HepG2 (cell line): ENCODE measurements around the gene METTL22. TPM values are rescaled to one million over a fixed set of nuclear protein-coding genes. Genes with fewer than 3 reads are reported as not detected.

Experiments used
- ATAC-seq: fragments of 200-7000 bp; cut with Tn5 transposase; 3 replicates; pipeline ENCODE4 v1.9.1; 2020; ENCODE audit warnings: mild to moderate bottlenecking, moderate library complexity
- BruUV-seq: library from RNA; stranded (reverse); fragments of 400-500 nt; replicated peaks from 2 replicates; lab custom pipeline; 2021; lab: Mats Ljungman, UMichigan
- CTCF ChIA-PET: fragments of 300-600 bp; formaldehyde crosslinking; extraction: SDS; loops from one replicate; lab custom pipeline; 2021; ENCODE audit warnings: low total read pairs, inconsistent platforms, low intra/inter-chr PET ratio; lab: Yijun Ruan, JAX
- POLR2A ChIA-PET: fragments of 350-600 bp; sonication (Branson Sonifier 250); formaldehyde crosslinking; loops from one replicate; lab custom pipeline; 2020; ENCODE audit warnings: antibody characterized with exemption, inconsistent platforms; lab: Yijun Ruan, JAX
- DNase-seq: peaks from one replicate; pipeline ENCODE4 v3.0.0-alpha.2; 2015; ENCODE audit warnings: low spot score
- FAIRE-seq: peaks from 3 replicates; lab custom pipeline; 2011; peaks lifted over from hg19 to GRCh38; lab: Jason Lieb, UNC
- H2AFZ ChIP-seq: one replicate; pipeline ENCODE4 v1.6.1; 2011; ENCODE audit warnings: low read length, inconsistent platforms
- H3K27ac ChIP-seq: fragments of 300-600 bp; 3 replicates; pipeline ENCODE4 v1.8.0; 2011; ENCODE audit warnings: mixed run types, mild to moderate bottlenecking, mixed read lengths, low read length, inconsistent platforms; ENCODE audit not compliant: insufficient read depth; ENCODE audit errors: extremely low read length
- H3K27me3 ChIP-seq, 2 experiments: fragments of 200-600 bp in 1 of 2; 2 replicates in 1 of 2; 3 replicates in 1 of 2; pipeline versions ENCODE4 v1.6.0 to v1.8.0; 2011; ENCODE audit warnings: low read length in 2 of 2, mild to moderate bottlenecking in 2 of 2, moderate library complexity in 2 of 2, inconsistent platforms in 1 of 2; ENCODE audit not compliant: insufficient read depth in 2 of 2, control insufficient read depth in 1 of 2
- H3K36me3 ChIP-seq, 2 experiments: fragments of 200-600 bp in 1 of 2; replicated peaks in 1 of 2; 2 replicates in 1 of 2; 3 replicates in 1 of 2; pipeline versions ENCODE4 v1.5.1 to v1.8.0; 2011; ENCODE audit warnings: low read length in 2 of 2, inconsistent platforms in 1 of 2; ENCODE audit not compliant: insufficient read depth in 2 of 2, control insufficient read depth in 1 of 2
- H3K4me1 ChIP-seq: 2 replicates; pipeline ENCODE4 v1.5.1; 2012; ENCODE audit warnings: low read length, inconsistent platforms; ENCODE audit not compliant: insufficient read depth
- H3K4me2 ChIP-seq: 2 replicates; pipeline ENCODE4 v1.6.0; 2011; ENCODE audit warnings: low read depth, low read length, inconsistent platforms
- H3K4me3 ChIP-seq, 3 experiments: fragments of 200-600 bp in 1 of 3; sonication (generic), shearing (Covaris generic) in 1 of 3; replicated peaks in 1 of 3; 2 replicates each; pipeline ENCODE4 v1.5.1; 2011 to 2016; ENCODE audit warnings: low read length in 3 of 3, inconsistent platforms in 2 of 3, low read depth in 2 of 3, mild to moderate bottlenecking in 2 of 3, control low read depth in 1 of 3, mixed read lengths in 1 of 3; ENCODE audit not compliant: insufficient read depth in 1 of 3
- H3K79me2 ChIP-seq: one replicate; pipeline ENCODE4 v1.6.1; 2011; ENCODE audit warnings: low read length, inconsistent platforms; ENCODE audit not compliant: insufficient read depth
- H3K9ac ChIP-seq: 2 replicates; pipeline ENCODE4 v1.6.0; 2011; ENCODE audit warnings: mild to moderate bottlenecking, low read depth, low read length, inconsistent platforms; ENCODE audit not compliant: insufficient read depth
- H3K9me3 ChIP-seq: 2 replicates; pipeline ENCODE4 v1.5.1; 2012; ENCODE audit warnings: mild to moderate bottlenecking, low read length
- H4K20me1 ChIP-seq: 2 replicates; pipeline ENCODE4 v1.6.0; 2011; ENCODE audit warnings: inconsistent platforms, mild to moderate bottlenecking, low read length, moderate library complexity; ENCODE audit not compliant: insufficient read depth
- ATF5 ChIP-seq: sonication (generic); formaldehyde crosslinking; IDR thresholded peaks from 2 replicates; pipeline ENCODE4 v1.4.0; 2020; ENCODE audit warnings: mild to moderate bottlenecking, low read depth, missing genetic modification reagents
- FLYWCH1 ChIP-seq: sonication (generic); formaldehyde crosslinking; IDR thresholded peaks from 2 replicates; pipeline ENCODE4 v1.8.1; 2023; ENCODE audit warnings: mild to moderate bottlenecking, missing genetic modification reagents
- HNF4G ChIP-seq, 2 experiments: sonication (generic) in 1 of 2; formaldehyde crosslinking in 1 of 2; IDR thresholded peaks; 2 replicates each; pipeline versions ENCODE4 v1.4.0 to v1.6.1; 2011 to 2020; ENCODE audit warnings: borderline replicate concordance in 2 of 2, low read depth in 2 of 2, mild to moderate bottlenecking in 2 of 2, low read length in 1 of 2, missing genetic modification reagents in 1 of 2, moderate library complexity in 1 of 2
- MAFF ChIP-seq: IDR thresholded peaks from 2 replicates; pipeline ENCODE4 v1.6.1; 2011; ENCODE audit warnings: low read depth, low read length, improper control_type of control experiment
- MAFG ChIP-seq: sonication (generic); formaldehyde crosslinking; IDR thresholded peaks from 2 replicates; pipeline ENCODE4 v1.5.1; 2020; ENCODE audit warnings: mild to moderate bottlenecking, missing genetic modification reagents
- MAFK ChIP-seq, 2 experiments: IDR thresholded peaks in 1 of 2; conservative IDR thresholded peaks in 1 of 2; 2 replicates each; pipeline ENCODE4 v1.6.1; 2011; ENCODE audit warnings: improper control_type of control experiment in 2 of 2, low read length in 2 of 2
- MATR3 ChIP-seq: sonication (generic); formaldehyde crosslinking; IDR thresholded peaks from 2 replicates; pipeline ENCODE4 v1.4.0; 2020; ENCODE audit warnings: missing genetic modification reagents
- MBNL3 ChIP-seq: fragments of 250-450 bp; sonication (Bioruptor Pico); conservative IDR thresholded peaks from 2 replicates; pipeline ENCODE4 v1.8.0; 2022; ENCODE audit warnings: mild to moderate bottlenecking, inconsistent platforms
- MED1 ChIP-seq: sonication (generic); formaldehyde crosslinking; IDR thresholded peaks from 2 replicates; pipeline ENCODE4 v1.4.0; 2020; ENCODE audit warnings: missing genetic modification reagents
- TSC22D2 ChIP-seq: sonication (generic); formaldehyde crosslinking; IDR thresholded peaks from 2 replicates; pipeline ENCODE4 v1.5.1; 2020; ENCODE audit warnings: missing genetic modification reagents, mild to moderate bottlenecking, borderline replicate concordance
- WIZ ChIP-seq: sonication (generic); formaldehyde crosslinking; IDR thresholded peaks from 2 replicates; pipeline ENCODE4 v1.5.1; 2020; ENCODE audit warnings: mild to moderate bottlenecking, missing genetic modification reagents
- ZBTB20 ChIP-seq: sonication (generic); formaldehyde crosslinking; IDR thresholded peaks from 2 replicates; pipeline ENCODE4 v1.8.1; 2023; ENCODE audit warnings: missing genetic modification reagents, low read depth, mild to moderate bottlenecking, borderline replicate concordance
- ZFP1 ChIP-seq: IDR thresholded peaks from 2 replicates; pipeline ENCODE4 v1.6.1; 2016
- ZMYM3 ChIP-seq: sonication (generic); formaldehyde crosslinking; IDR thresholded peaks from 2 replicates; pipeline ENCODE4 v1.5.1; 2020; ENCODE audit warnings: mild to moderate bottlenecking, missing genetic modification reagents
- ZNF225 ChIP-seq: sonication (generic); formaldehyde crosslinking; IDR thresholded peaks from 2 replicates; pipeline ENCODE4 v1.4.0; 2020; ENCODE audit warnings: mild to moderate bottlenecking, missing genetic modification reagents
- ZNF512 ChIP-seq: sonication (generic); formaldehyde crosslinking; IDR thresholded peaks from 2 replicates; pipeline ENCODE4 v1.4.0; 2020; ENCODE audit warnings: mild to moderate bottlenecking, missing genetic modification reagents
- ZNF740 ChIP-seq: sonication (generic); formaldehyde crosslinking; IDR thresholded peaks from 2 replicates; pipeline ENCODE4 v1.4.0; 2020; ENCODE audit warnings: missing genetic modification reagents
- ZNF883 ChIP-seq: sonication (generic); formaldehyde crosslinking; IDR thresholded peaks from 2 replicates; pipeline ENCODE4 v1.5.1; 2020; ENCODE audit warnings: mild to moderate bottlenecking, missing genetic modification reagents; ENCODE audit errors: not compliant biosample characterization
- WGBS: methylation state at CpG from one replicate; pipeline ENCODE4 v1.1.6; 2017; ENCODE audit warnings: low lambda C conversion rate; 5-methylcytosine and 5-hydroxymethylcytosine counted together
- in situ Hi-C: cut with HindIII; loops from 2 replicates; pipeline ENCODE4 v1.10.0; 2017; ENCODE audit warnings: low pct_unique_long_range_greater_than_20kb; ENCODE audit not compliant: extremely low pct_ligation_motif_present
- intact Hi-C: fragments of 100-400 bp; cut with micrococcal nuclease; formaldehyde crosslinking; loops from one replicate; pipeline ENCODE4 v1.10.0; 2022; ENCODE audit not compliant: unreplicated experiment
- polyA plus RNA-seq, 8 experiments: library from polyadenylated mRNA; depleted of rRNA in 3 of 8; stranded (reverse) in 7 of 8; unstranded in 1 of 8; fragments of >200 nt; fragmentation: Illumina TruSeq in 4 of 8; extraction: Trizol in 4 of 8; gene quantifications; 2 replicates each; pipeline versions ENCODE4 v1.2.1 to v1.2.3, GENCODE V29; 2011 to 2016; ENCODE audit warnings: low read depth in 4 of 8, missing spikeins in 1 of 8, mixed read lengths in 1 of 8; ENCODE audit not compliant: insufficient read depth in 1 of 8
- total RNA-seq, 5 experiments: library from RNA; depleted of rRNA; stranded (reverse); fragments of >200 nt; fragmentation: Illumina TruSeq; extraction: Trizol; gene quantifications; 2 replicates each; pipeline ENCODE4 v1.2.3, GENCODE V29; 2016; ENCODE audit warnings: low read depth in 1 of 5

The METTL22 gene
- total and polyA plus RNA-seq, 2 of the 13 experiments (the other 11 are each of a cell fraction or from before 2014, with no cell fraction given), result 36.2 to 94.8 TPM

GRCh38 chr16:8689686-8690085 lies 68.2 kb downstream of the METTL22 start:
- CTCF ChIA-PET, result no interaction called here
- Histone ChIP-seq H3K27ac (no peak overlapping the region), H3K36me3 (peaks cover 4 to 26% of the 10 kb centered on the region in 2 experiments), H3K4me1 (peaks cover 49% of the 10 kb centered on the region), H3K9ac (no peak overlapping the region), H3K27me3 (no peaks in the 10 kb centered on the region), H4K20me1 (0 out of 2 replicates have a peak, but pooled peaks cover 4% of the 10 kb centered on the region), H3K79me2 (peaks cover 3% of the 10 kb centered on the region), H3K4me2 (no peak overlapping the region), H3K9me3 (peaks cover 18% of the 10 kb centered on the region), H3K4me3 (no peak overlapping the region), H2AFZ (no peak overlapping the region)
- POLR2A ChIA-PET, result no interaction called here
- intact Hi-C loops (no loop called here), in situ Hi-C loops (no loop called here)
- 83% methylated on average over 1 of the region's 1 CpG for WGBS
- FAIRE-seq (no peak), DNase-seq (no peak), ATAC-seq (no peak)
- no TSS peak for BruUV-seq
- no peak for TF ChIP-seq ZNF883 (CRISPR knock-in tag)
- TF ChIP-seq ZFP1 (CRISPR knock-in tag), result peak; percentile 100
- no peak for TF ChIP-seq FLYWCH1 (CRISPR knock-in tag)
- TF ChIP-seq ZMYM3 (CRISPR knock-in tag), result 0 out of 2 replicates have a peak, but pooled peaks have one; percentile 39

GRCh38 chr16:8691728-8692127 lies 70.2 kb downstream of the METTL22 start:
- ChIA-PET CTCF (no interaction called here), POLR2A (no interaction called here)
- Histone ChIP-seq H4K20me1 (no peaks in the 10 kb centered on the region), H3K4me2 (no peak overlapping the region), H3K4me3 (no peak overlapping the region), H2AFZ (no peak overlapping the region), H3K4me1 (peaks cover 39% of the 10 kb centered on the region), H3K27me3 (no peaks in the 10 kb centered on the region), H3K79me2 (peaks cover 3% of the 10 kb centered on the region), H3K9ac (no peak overlapping the region), H3K36me3 (peaks cover 4 to 26% of the 10 kb centered on the region in 2 experiments), H3K9me3 (peaks cover 18% of the 10 kb centered on the region), H3K27ac (no peak overlapping the region)
- 94% methylated on average over 8 of the region's 8 CpGs for WGBS
- ATAC-seq (no peak), DNase-seq (no peak), FAIRE-seq (no peak)
- intact Hi-C loops, result no loop called here
- no TSS peak for BruUV-seq
- in situ Hi-C loops, result no loop called here
- TF ChIP-seq ZNF512 (CRISPR knock-in tag), result no peak
- TF ChIP-seq ZNF225 (CRISPR knock-in tag), result no peak
- peak; percentile 99 for TF ChIP-seq MAFK (conservative IDR thresholded peaks at IDR 0.05 in 1 of 2, IDR thresholded peaks at IDR 0.05 in 1 of 2; ENCODE audit: low read length in 2 of 2)
- no peak for TF ChIP-seq ZNF740 (CRISPR knock-in tag)
- no peak for TF ChIP-seq ZBTB20 (CRISPR knock-in tag)
- peak; percentile 99 for TF ChIP-seq MAFF
- TF ChIP-seq MBNL3, result no peak
- TF ChIP-seq WIZ, result no peak
- TF ChIP-seq MED1, result no peak
- no peak for TF ChIP-seq TSC22D2 (CRISPR knock-in tag)
- TF ChIP-seq MATR3, result no peak
- TF ChIP-seq MAFG (CRISPR knock-in tag), result peak; percentile 45; the same call in 1 of the 2 replicates
- no peak for TF ChIP-seq ATF5 (CRISPR knock-in tag)
- TF ChIP-seq HNF4G (IDR thresholded peaks at IDR 0.05; ENCODE audit: borderline replicate concordance, low read depth, low read length), result no peak
- no peak for TF ChIP-seq HNF4G (CRISPR knock-in tag; IDR thresholded peaks at IDR 0.05; ENCODE audit: borderline replicate concordance, low read depth)
